H4 (cell line): ENCODE results near the gene GOPC. TPM values are rescaled to one million over a fixed set of nuclear protein-coding genes. Genes with fewer than 3 reads are reported as not detected.
A peak's percentile ranks its signal among the peaks of the same experiment; 100 is the strongest.
"Not testable (repeated sequence)": the region's sequence is repeated elsewhere in the genome, so short reads cannot be mapped to it uniquely, and the experiment has no call there.

Experiments used
- DNase-seq: peaks from one replicate; pipeline ENCODE4 v3.0.0-alpha.2; 2015; ENCODE audit warnings: low spot score
- total RNA-seq: library from RNA; depleted of rRNA; stranded (reverse); fragments of >200 nt; shearing (Covaris generic); gene quantifications from 2 replicates; pipeline ENCODE4 v1.2.3, GENCODE V29; 2014; rRNA removed

Gene GOPC
- total RNA-seq: 16.0 and 22.1 TPM in 2 replicates

GRCh38 chr6:117602151-117602898 lies at the start of gene GOPC:
Gene GOPC, minus strand, starts transcription at chr6:117602511. Its CDS starts 223 bp downstream, at chr6:117602288.
- peak; percentile 96 for DNase-seq

- DNase-seq: not testable (repeated sequence)
Observed at GRCh38 chr6:117651984-117652383, 49.7 kb upstream of the GOPC start.

DNA sequence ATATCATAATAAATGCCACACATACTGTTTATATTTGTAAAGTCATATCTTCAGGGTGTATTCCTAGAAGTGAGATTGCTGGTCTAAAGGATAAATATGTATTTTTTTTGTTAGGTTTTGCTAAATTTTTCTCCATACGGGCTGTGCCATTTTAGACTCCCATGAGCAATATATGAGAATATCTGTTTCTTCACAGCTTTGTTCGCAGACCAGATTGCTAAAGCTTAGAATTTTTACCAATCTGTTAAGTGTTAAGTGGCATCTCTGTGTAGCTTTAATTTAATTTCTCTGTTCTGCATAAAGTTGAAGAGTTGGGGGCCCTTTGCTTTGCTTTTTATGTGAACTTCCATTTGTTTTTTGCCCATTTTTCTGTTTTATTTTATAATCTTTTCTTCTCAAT lies 40.7 kb upstream of the GOPC start:
- no peak for DNase-seq

GRCh38 chr6:117637770-117638169 lies 35.5 kb upstream of the GOPC start:
- DNase-seq: no peak

- DNase-seq: no peak
Observed at GRCh38 chr6:117629119-117629660, 26.9 kb upstream of the GOPC start.

DNA sequence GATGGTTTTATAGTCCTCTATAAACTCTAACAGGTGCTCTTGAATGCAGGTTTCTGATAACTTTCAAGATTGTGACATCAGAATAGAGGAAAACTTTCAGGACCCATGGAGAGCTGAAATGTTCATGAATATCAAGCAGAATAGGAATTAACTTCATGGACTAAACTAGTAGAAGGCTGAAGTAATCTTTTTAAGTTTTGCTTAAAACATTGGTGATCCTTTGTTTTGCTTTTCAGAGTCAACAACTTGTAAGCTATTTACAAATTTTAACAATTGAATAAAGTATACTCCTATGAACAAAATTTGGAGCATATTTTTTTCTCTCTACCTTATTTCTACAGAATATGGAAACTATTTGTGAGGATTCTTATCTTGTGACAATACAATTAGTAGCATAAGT lies 25.2 kb upstream of the GOPC start:
- no peak for DNase-seq

DNA sequence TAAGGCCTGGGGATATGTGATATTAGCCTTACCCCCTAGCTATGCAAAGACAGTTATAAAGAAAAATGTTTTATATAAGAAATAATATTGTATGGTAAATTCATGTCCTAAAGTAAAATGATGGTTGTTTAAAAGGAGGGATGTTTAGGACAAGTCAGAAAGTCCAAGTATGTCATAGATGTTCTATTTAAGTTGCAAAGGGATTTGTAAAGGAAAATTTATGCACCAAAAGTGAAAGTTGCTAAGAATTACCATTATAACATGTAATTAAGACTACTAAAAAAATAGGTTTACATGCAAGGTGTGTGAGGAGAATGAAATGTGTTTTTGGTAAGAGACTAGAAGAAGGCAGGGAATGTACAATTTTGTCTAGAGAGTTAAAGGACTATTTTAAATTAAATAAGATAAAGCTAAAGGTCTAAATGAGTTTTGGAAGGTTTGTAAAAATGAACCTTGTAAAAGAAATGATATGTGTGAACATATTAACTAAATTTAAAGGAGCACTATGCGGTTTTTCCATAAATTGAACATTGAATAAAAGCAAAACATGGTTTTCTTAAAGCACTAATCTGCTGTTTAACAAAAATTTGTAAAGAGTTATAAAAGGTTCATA lies 22.7 kb upstream of the GOPC start:
- no peak for DNase-seq

DNA sequence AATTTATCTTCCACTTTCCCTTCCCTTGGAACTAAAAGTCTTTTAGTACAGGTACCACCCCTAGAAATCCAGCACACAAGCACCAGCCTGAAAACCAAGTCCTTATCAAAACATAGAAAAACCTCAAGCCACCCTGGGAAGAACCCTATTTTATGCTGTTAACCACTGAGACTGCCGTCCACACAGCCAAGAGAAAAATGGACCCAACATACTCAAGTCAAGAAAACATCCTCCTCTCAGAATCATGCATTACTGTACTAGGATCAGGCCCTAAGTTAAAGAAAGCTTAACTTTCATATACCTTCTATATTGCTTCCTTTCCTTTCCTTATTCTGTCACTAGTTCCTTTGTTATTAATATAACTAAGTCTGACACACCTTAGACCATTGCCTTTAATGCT lies 16.9 kb upstream of the GOPC start:
- no peak for DNase-seq

- DNase-seq: no peak
Observed at GRCh38 chr6:117617210-117618035, 15.1 kb upstream of the GOPC start.

DNA sequence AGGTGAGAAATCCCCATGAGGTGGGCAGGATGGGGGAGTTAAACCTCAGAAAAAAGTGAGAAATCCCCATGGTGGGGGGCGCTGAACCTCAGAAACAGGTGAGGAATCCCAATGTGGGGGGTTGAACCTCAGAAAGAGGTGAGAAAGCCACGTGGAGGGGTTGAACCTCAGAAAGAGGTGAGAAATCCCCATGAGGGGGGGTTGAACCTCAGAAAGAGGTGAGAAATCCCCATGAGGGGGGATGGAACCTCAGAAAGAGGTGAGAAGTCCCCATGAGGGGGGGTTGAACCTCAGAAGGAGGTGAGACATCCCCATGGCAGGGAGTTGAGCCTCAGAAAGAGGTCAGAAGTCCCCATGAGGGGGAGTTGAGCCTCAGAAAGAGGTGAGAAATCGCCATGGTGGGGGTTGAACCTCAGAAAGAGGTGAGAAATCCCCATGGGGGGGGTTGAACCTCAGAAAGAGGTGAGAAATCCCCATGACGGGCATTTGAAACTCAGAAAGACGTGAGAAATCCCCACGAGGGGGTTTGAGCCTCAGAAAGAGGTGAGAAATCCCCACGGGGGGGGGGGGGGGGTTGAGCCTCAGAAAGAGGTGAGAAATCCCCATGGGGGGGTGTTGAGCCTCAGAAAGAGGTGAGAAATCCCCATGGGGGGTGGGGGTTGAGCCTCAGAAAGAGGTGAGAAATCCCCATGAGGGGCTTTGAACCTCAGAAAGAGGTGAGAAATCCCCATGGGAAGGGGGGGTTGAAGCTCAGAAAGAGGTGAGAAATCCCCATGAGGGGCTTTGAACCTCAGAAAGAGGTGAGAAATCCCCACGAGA lies 14.3 kb upstream of the GOPC start:
- no peak for DNase-seq

- DNase-seq: peak; percentile 89
Observed at GRCh38 chr6:117615750-117616390, 13.6 kb upstream of the GOPC start.

DNA sequence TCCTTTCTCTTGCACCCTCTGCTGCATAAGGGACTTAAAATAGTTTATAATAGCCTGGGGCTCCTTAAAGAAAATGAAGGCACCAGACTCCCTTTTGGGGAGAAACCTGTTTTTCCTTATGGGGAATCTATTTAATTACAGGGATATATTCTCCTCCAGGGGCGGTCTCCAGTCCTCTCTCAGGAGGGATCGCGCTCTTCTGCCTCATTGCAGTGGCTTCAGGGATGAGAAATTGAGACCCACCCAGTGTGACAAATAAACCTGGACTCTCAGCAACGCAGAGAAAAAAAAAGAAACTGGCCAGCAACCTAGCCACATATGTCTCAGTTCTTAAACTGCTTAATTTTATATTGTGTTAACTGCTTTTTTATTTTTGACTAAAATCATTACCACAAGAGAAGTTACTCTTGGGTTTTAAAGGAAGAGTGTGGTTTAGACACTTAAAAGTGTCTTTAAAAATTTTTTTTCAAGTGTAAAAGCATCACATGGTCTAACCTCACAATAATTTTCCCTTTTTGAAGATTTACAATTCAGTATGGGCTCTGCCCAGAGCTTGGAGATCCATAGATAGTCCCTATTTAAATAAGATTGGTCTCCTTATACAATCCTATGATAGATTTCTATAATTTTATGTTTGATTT lies 11.7 kb upstream of the GOPC start:
- peak; percentile 7 for DNase-seq

GRCh38 chr6:117607511-117607910 lies 5.2 kb upstream of the GOPC start:
- no peak for DNase-seq

DNA sequence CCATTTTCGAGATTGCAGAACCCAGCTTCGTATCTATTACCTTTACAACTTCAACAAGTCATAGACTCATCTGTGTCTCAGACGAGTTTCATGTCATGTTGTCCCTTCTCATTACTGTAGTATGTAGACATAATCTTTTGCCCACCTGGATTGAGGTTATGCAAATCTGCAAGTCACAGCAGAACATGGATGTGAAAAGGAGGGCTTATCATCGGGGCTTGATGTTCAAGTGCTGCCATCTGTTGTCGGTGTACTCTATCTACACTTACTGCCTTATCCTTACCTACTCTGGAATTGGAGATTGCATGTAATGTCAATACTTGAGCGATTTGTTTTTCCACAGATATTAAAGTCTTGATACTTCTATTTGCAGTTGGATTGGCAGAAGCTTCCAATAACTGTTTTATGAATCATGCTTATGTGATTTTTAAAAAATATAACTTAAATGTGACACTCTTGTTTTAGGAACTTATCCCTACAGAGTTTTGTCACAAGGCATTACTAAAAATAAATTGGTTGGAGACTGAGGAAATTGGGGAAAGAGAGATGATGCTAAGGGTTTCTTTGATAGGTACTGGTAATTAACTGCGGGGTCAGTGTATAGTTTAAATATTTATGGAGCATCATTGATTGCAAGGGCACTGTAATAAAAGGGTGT lies 3.0 kb upstream of the GOPC start:
- peak; percentile 72 for DNase-seq

GRCh38 chr6:117603821-117604220 lies 1.5 kb upstream of the GOPC start:
- DNase-seq: no peak

GRCh38 chr6:117602899-117603588 lies 733 bp upstream of the GOPC start:
- no peak for DNase-seq

GRCh38 chr6:117601811-117602150 lies 530 bp downstream of the GOPC start:
- DNase-seq: peak; percentile 3

- peak; percentile 15 for DNase-seq
Observed at GRCh38 chr6:117600008-117600743, 2.1 kb downstream of the GOPC start.

GRCh38 chr6:117597755-117598154 lies 4.6 kb downstream of the GOPC start:
- no peak for DNase-seq
